ENCODE results near the gene SESTD1. TPM values are rescaled to one million over a fixed set of nuclear protein-coding genes. Genes with fewer than 3 reads are reported as not detected.
"Not testable (repeated sequence)": the region's sequence is repeated elsewhere in the genome, so short reads cannot be mapped to it uniquely, and the experiment has no call there.

The SESTD1 gene
- polyA plus RNA-seq, 2 of the 4 experiments (the other 2 are of a cell fraction), result 12.6 to 26.0 TPM

DNA sequence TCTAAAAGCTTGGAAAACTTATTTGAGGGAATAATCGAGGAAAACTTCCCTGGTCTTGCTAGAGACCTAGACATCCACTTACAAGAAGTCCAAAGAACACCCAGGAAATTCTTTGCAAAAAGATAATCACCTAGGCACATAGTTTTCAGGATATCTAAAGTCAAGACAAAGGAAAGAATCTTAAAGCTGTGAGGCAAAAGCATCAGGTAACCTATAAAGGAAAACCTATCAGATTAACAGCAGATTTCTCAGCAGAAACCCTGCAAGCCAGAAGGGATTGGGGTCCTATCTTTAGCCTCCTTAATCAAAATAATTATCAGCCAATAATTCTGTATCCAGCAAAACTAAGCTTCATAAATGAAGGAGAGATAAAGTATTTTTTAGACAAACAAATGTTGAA is 56.4 kb downstream of the SESTD1 start:
- CTCF ChIA-PET; H3K4me1 ChIP-seq; DNase-seq (ENCODE audit: low read depth in 1 of 2, low spot score in 1 of 2); H3K27ac ChIP-seq; ATAC-seq; POLR2A ChIA-PET; H3K4me3 ChIP-seq; FAIRE-seq; H3K4me2 ChIP-seq: not testable (repeated sequence)
- WGBS (ENCODE audit: missing lambda C conversion rate), result 64% methylated on average over 1 of the region's 1 CpG
- H3K9me3 ChIP-seq, result peaks cover 13% of the 10 kb centered on the region

DNA sequence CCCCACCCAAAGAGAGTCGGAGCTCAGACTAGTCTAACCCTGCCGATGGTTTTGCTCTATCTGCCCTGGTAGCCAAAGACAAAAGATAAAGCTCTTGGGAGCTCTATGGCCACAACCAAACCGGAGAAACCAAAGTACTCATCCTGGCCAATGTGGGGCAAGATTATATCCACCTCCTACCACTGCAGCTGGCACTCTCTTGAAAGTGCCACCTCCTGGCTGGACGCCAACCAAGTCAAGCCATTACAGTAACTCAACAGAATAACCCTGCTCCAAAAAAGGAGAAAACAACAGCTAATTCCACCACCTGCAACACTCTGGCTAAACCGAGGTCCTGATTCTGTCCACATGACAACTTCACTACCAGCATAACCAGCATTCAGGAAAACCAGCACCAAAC is 57.6 kb downstream of the SESTD1 start:
- POLR2A ChIA-PET, result no interaction called here
- Histone ChIP-seq H3K4me1 (no peaks in the 10 kb centered on the region), H3K4me3 (no peak overlapping the region), H3K9me3 (peaks cover 23% of the 10 kb centered on the region), H3K27ac (no peak overlapping the region), H3K4me2 (no peak overlapping the region)
- FAIRE-seq (no peak), DNase-seq (ENCODE audit: low read depth in 1 of 2, low spot score in 1 of 2) (no peak), ATAC-seq (no peak)
- CTCF ChIA-PET, result interaction anchor here (0.6 kb wide), 1 partner anchor 218 kb away, joined by 3 read pairs; no protein-coding TSS in a partner anchor
- TF ChIP-seq ESRRA (IDR thresholded peaks at IDR 0.05; ENCODE audit: borderline replicate concordance, low read length), result no peak
- no peak for TF ChIP-seq BHLHE40 (IDR thresholded peaks at IDR 0.05; ENCODE audit: low read depth, low read length)
- TF ChIP-seq GATA3 (IDR thresholded peaks at IDR 0.05; ENCODE audit: borderline replicate concordance), result no peak
- TF ChIP-seq, protein P1, sequence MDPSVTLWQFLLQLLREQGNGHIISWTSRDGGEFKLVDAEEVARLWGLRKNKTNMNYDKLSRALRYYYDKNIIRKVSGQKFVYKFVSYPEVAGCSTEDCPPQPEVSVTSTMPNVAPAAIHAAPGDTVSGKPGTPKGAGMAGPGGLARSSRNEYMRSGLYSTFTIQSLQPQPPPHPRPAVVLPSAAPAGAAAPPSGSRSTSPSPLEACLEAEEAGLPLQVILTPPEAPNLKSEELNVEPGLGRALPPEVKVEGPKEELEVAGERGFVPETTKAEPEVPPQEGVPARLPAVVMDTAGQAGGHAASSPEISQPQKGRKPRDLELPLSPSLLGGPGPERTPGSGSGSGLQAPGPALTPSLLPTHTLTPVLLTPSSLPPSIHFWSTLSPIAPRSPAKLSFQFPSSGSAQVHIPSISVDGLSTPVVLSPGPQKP (IDR thresholded peaks at IDR 0.05; ENCODE audit: low read depth, low read length), result no peak
- TF ChIP-seq ZFP36 (IDR thresholded peaks at IDR 0.05; ENCODE audit: borderline replicate concordance, partially characterized antibody), result no peak
- TF ChIP-seq TFCP2L1 (CRISPR knock-in tag; IDR thresholded peaks at IDR 0.05), result no peak
- no peak for TF ChIP-seq SMC3 (IDR thresholded peaks at IDR 0.05)
- no peak for TF ChIP-seq HEYL (CRISPR knock-in tag; IDR thresholded peaks at IDR 0.05)
- TF ChIP-seq, protein P2, sequence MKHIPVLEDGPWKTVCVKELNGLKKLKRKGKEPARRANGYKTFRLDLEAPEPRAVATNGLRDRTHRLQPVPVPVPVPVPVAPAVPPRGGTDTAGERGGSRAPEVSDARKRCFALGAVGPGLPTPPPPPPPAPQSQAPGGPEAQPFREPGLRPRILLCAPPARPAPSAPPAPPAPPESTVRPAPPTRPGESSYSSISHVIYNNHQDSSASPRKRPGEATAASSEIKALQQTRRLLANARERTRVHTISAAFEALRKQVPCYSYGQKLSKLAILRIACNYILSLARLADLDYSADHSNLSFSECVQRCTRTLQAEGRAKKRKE (CRISPR knock-in tag; IDR thresholded peaks at IDR 0.05; ENCODE audit: low read depth), result no peak
- no peak for TF ChIP-seq EP300 (IDR thresholded peaks at IDR 0.05)
- TF ChIP-seq CHD4 (IDR thresholded peaks at IDR 0.05; ENCODE audit: borderline replicate concordance), result no peak
- no peak for TF ChIP-seq NR3C1 (IDR thresholded peaks at IDR 0.05)
- no peak for TF ChIP-seq KDM1A (IDR thresholded peaks at IDR 0.05; ENCODE audit: low read depth)
- no peak for TF ChIP-seq ZSCAN20 (CRISPR knock-in tag; IDR thresholded peaks at IDR 0.05)
- WGBS (ENCODE audit: missing lambda C conversion rate), result 70% methylated on average over 5 of the region's 5 CpGs

DNA sequence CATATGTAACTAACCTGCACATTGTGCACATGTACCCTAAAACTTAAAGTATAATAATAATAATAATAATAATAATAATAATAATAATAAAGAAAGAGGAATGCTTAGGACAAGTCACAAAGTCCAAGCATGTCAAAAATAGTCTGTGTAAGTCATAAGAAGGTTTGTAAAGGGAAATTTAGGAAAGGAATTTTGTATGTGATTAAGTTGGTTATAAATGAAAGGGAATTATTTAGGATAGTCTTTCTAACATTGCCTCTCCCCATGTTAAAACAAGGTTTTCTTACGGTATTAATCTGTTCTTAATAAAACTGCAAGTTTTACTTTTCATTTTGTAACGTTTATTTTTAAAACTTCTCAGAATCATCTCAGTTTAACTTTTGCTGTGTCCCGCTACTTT is 62.8 kb downstream of the SESTD1 start:
- no peaks in the 10 kb centered on the region for H3K4me1 ChIP-seq
- H3K4me3 ChIP-seq, result no peak overlapping the region
- peaks cover 19% of the 10 kb centered on the region for H3K9me3 ChIP-seq
- DNase-seq (ENCODE audit: low read depth in 1 of 2, low spot score in 1 of 2), result peak in 1 of 2 experiments; percentile 41
- 95% methylated on average over 3 of the region's 3 CpGs for WGBS (ENCODE audit: missing lambda C conversion rate)
- no peak overlapping the region for H3K4me2 ChIP-seq
- no peak for FAIRE-seq
- no peak overlapping the region for H3K27ac ChIP-seq
- POLR2A ChIA-PET, result no interaction called here
- CTCF ChIA-PET, result no interaction called here
- no peak for ATAC-seq
- TF ChIP-seq POLR2A (IDR thresholded peaks at IDR 0.05; ENCODE audit: low read length), result no peak
- TF ChIP-seq ZFP36 (IDR thresholded peaks at IDR 0.05; ENCODE audit: borderline replicate concordance, partially characterized antibody), result peak; percentile 82

DNA sequence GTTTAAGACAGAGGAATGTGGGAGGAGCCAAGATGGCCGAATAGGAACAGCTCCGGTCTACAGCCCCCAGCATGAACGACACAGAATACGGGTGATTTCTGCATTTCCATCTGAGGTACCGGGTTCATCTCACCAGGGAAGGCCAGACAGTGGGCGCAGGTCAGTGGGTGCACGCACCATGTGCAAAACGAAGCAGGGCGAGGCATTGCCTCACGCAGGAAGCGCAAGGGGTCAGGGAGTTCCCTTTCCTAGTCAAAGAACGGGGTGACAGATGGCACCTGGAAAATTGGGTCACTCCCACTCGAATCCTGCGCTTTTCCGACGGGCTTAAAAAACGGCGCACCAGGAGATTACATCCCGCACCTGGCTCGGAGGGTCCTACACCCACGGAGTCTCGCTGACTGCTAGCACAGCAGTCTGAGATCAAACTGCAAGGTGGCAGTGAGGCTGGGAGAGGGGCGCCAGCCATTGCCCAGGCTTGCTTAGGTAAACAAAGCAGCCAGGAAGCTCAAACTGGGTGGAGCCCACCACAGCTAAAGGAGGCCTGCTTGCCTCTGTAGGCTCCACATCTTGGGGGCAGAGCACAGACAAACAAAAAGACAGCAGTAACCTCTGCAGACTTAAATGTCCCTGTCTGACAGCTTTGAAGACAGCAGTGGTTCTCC is 68.6 kb downstream of the SESTD1 start:
- H3K4me2 ChIP-seq; H3K9me3 ChIP-seq; FAIRE-seq; H3K27ac ChIP-seq; POLR2A ChIA-PET; H3K4me1 ChIP-seq; ATAC-seq; CTCF ChIA-PET; DNase-seq (ENCODE audit: low read depth in 1 of 2, low spot score in 1 of 2); H3K4me3 ChIP-seq: not testable (repeated sequence)
- 94% methylated on average over 23 of the region's 23 CpGs for WGBS (ENCODE audit: missing lambda C conversion rate)

DNA sequence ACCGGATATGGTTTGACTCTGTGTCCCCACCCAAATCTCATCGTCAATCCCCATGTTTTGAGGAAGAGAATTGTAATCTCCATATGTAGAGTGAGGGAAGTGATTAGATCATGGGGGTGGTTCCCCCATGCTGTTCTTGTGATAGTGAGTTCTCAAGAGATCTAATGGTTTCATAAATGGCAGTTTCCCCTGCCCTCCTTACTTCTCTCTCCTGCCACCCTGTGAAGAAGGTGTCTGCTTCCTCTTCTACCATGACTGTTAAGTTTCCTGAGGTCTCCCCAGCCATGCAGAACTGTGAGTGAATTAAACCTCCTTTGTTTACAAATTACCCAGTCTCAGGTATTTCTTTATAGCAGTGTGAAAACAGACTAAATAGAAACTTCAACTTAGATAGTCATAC is 69.5 kb downstream of the SESTD1 start:
- ChIA-PET POLR2A (no interaction called here), CTCF (no interaction called here)
- TF ChIP-seq, protein P3, sequence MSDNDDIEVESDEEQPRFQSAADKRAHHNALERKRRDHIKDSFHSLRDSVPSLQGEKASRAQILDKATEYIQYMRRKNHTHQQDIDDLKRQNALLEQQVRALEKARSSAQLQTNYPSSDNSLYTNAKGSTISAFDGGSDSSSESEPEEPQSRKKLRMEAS (IDR thresholded peaks at IDR 0.05), result no peak
- TF ChIP-seq FOSL2 (IDR thresholded peaks at IDR 0.05) (no peak), FOSL2 (CRISPR knock-in tag; IDR thresholded peaks at IDR 0.05) (no peak), CHD4 (IDR thresholded peaks at IDR 0.05; ENCODE audit: borderline replicate concordance) (no peak), NPAS2 (CRISPR knock-in tag; IDR thresholded peaks at IDR 0.05; ENCODE audit: borderline replicate concordance) (no peak), RCOR1 (IDR thresholded peaks at IDR 0.05; ENCODE audit: low read depth, low read length) (no peak), HEYL (CRISPR knock-in tag; IDR thresholded peaks at IDR 0.05) (no peak)
- no peak overlapping the region for H3K4me3 ChIP-seq
- FAIRE-seq (no peak), DNase-seq (ENCODE audit: low read depth in 1 of 2, low spot score in 1 of 2) (no peak), ATAC-seq (no peak)
- H3K4me1 ChIP-seq, result no peaks in the 10 kb centered on the region
- peaks cover 7% of the 10 kb centered on the region; the same call in 1 of the 3 replicates for H3K9me3 ChIP-seq
- no peak overlapping the region for H3K27ac ChIP-seq
- 94% methylated on average over 2 of the region's 2 CpGs for WGBS (ENCODE audit: missing lambda C conversion rate)
- no peak overlapping the region for H3K4me2 ChIP-seq
